NB4 (cell line): ENCODE results near the gene TEAD4.

ENCODE experiments used
- CTCF ChIP-seq: IDR thresholded peaks from one replicate; pipeline ENCODE4 v1.5.1; 2012; ENCODE audit warnings: low read depth, low read length
- MAX ChIP-seq: IDR thresholded peaks from 2 replicates; pipeline ENCODE4 v1.6.1; 2011; ENCODE audit warnings: low read depth, low read length
- POLR2A ChIP-seq: IDR thresholded peaks from 2 replicates; pipeline ENCODE4 v1.6.1; 2011; ENCODE audit warnings: mild to moderate bottlenecking; ENCODE audit not compliant: insufficient read length; ENCODE audit errors: extremely low read depth

- no peak for TF ChIP-seq CTCF
- TF ChIP-seq POLR2A: no peak
- no peak for TF ChIP-seq MAX
Measured at GRCh38 chr12:2963760-2964292, 4.6 kb downstream of the TEAD4 start.
